Muscle layer of duodenum (tissue), 2 donors: Measurements from ENCODE around the gene BHLHA9.
"Not testable (repeated sequence)": the region's sequence is repeated elsewhere in the genome, so short reads cannot be mapped to it uniquely, and the experiment has no call there.

Experiments used
- H3K27ac ChIP-seq: one replicate; pipeline ENCODE4 v1.7.0; 2013; ENCODE audit warnings: mild to moderate bottlenecking, low read length
- H3K27me3 ChIP-seq: one replicate; pipeline ENCODE4 v1.7.0; 2013; ENCODE audit warnings: low read depth, mild to moderate bottlenecking, control low read depth, low read length
- H3K36me3 ChIP-seq, 2 donors: one replicate each; pipeline ENCODE4 v1.7.0; 2013; ENCODE audit warnings: low read length in 2 of 2, control low read depth in 1 of 2, mild to moderate bottlenecking in 1 of 2; ENCODE audit not compliant: insufficient read depth in 2 of 2, control insufficient read depth in 1 of 2
- H3K4me1 ChIP-seq, 2 donors: one replicate each; pipeline ENCODE4 v1.7.0; 2013; ENCODE audit warnings: low read length in 2 of 2, mild to moderate bottlenecking in 2 of 2, control low read depth in 1 of 2, moderate library complexity in 1 of 2; ENCODE audit not compliant: insufficient read depth in 2 of 2, control insufficient read depth in 1 of 2
- H3K4me3 ChIP-seq, 2 donors: one replicate each; pipeline ENCODE4 v1.7.0; 2013; ENCODE audit warnings: low read length in 2 of 2, low read depth in 1 of 2, mild to moderate bottlenecking in 1 of 2
- H3K9me3 ChIP-seq, 2 donors: one replicate each; pipeline ENCODE4 v1.7.0; 2013; ENCODE audit warnings: low read length in 2 of 2, control low read depth in 1 of 2, mild to moderate bottlenecking in 1 of 2; ENCODE audit not compliant: control insufficient read depth in 1 of 2
- donor health status: healthy.

The BHLHA9 gene

GRCh38 chr17:1304522-1304921 lies 34.3 kb downstream of the BHLHA9 start:
- H3K4me3 ChIP-seq: no peak overlapping the region
- no peak overlapping the region for H3K27ac ChIP-seq
- no peaks in the 10 kb centered on the region for H3K4me1 ChIP-seq
- no peaks in the 10 kb centered on the region for H3K27me3 ChIP-seq
- no peaks in the 10 kb centered on the region for H3K9me3 ChIP-seq
- H3K36me3 ChIP-seq: no peaks in the 10 kb centered on the region

- no peaks in the 10 kb centered on the region for H3K27me3 ChIP-seq
- H3K27ac ChIP-seq: no peak overlapping the region
- H3K4me1 ChIP-seq: no peaks in the 10 kb centered on the region
- H3K36me3 ChIP-seq: no peaks in the 10 kb centered on the region
- H3K4me3 ChIP-seq: no peak overlapping the region
- no peaks in the 10 kb centered on the region for H3K9me3 ChIP-seq
These were observed 34.8 kb downstream of the BHLHA9 start for GRCh38 chr17:1304962-1305563.

DNA sequence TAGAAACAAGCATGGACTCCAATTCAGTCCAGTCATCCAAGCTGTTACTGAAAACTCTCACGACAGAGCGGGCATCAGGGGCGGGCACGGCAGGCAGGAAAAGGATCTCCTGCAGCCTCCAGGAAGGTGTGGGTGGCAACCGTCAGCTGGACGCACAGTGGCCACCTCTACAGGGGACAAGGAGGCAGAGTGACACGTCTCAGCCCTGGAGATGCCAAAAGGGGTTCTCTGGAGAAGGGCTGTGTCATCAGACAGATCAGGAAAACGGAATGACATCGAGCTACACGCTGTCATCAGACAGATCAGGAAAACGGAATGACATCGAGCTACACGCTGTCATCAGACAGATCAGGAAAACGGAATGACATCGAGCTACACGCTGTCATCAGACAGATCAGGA lies 37.6 kb downstream of the BHLHA9 start:
- H3K4me1 ChIP-seq, H3K9me3 ChIP-seq, H3K4me3 ChIP-seq, H3K27me3 ChIP-seq, H3K27ac ChIP-seq, H3K36me3 ChIP-seq: not testable (repeated sequence)

- Histone ChIP-seq H3K9me3 (no peaks in the 10 kb centered on the region), H3K4me3 (no peak overlapping the region), H3K27ac (no peak overlapping the region), H3K4me1 (no peaks in the 10 kb centered on the region), H3K27me3 (peaks cover 3% of the 10 kb centered on the region), H3K36me3 (no peaks in the 10 kb centered on the region)
These were observed 42.1 kb downstream of the BHLHA9 start for GRCh38 chr17:1312261-1312870.

GRCh38 chr17:1313270-1314005 lies 43.2 kb downstream of the BHLHA9 start:
- no peak overlapping the region for H3K4me3 ChIP-seq
- no peaks in the 10 kb centered on the region for H3K9me3 ChIP-seq
- H3K36me3 ChIP-seq: no peaks in the 10 kb centered on the region
- H3K4me1 ChIP-seq: no peaks in the 10 kb centered on the region
- H3K27ac ChIP-seq: no peak overlapping the region
- H3K27me3 ChIP-seq: peaks cover 3% of the 10 kb centered on the region

DNA sequence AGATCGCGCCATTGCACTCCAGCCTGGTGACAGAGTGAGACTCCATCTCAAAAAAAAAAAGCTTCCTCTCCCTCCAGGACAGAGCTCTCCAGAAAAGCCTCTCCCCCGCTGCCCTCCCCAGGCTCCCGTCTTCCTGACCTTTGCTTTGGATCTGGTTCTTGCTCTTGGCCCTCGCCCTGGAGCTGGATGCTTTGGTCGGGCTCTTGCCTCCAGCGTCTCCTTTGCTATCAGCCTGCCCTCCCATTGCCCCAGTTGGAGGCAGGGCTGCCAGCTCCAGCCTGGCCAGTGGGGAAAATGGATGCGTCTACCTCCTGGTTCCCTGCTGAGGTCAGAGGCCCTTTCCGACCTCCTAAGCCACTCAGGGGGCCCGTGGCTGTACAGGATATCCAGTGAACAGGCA lies 45.2 kb downstream of the BHLHA9 start:
- Histone ChIP-seq H3K4me3 (no peak overlapping the region), H3K9me3 (no peaks in the 10 kb centered on the region), H3K27ac (no peak overlapping the region), H3K27me3 (peaks cover 3% of the 10 kb centered on the region), H3K4me1 (no peaks in the 10 kb centered on the region), H3K36me3 (no peaks in the 10 kb centered on the region)

GRCh38 chr17:1315891-1316403 lies 45.7 kb downstream of the BHLHA9 start:
- no peaks in the 10 kb centered on the region for H3K36me3 ChIP-seq
- no peak overlapping the region for H3K27ac ChIP-seq
- H3K4me1 ChIP-seq: no peaks in the 10 kb centered on the region
- H3K9me3 ChIP-seq: no peaks in the 10 kb centered on the region
- peaks cover 3% of the 10 kb centered on the region for H3K27me3 ChIP-seq
- H3K4me3 ChIP-seq: no peak overlapping the region
